Measurements from ENCODE around the gene CD244.
"Not testable (repeated sequence)": the region's sequence is repeated elsewhere in the genome, so short reads cannot be mapped to it uniquely, and the experiment has no call there.

CD244 gene

DNA sequence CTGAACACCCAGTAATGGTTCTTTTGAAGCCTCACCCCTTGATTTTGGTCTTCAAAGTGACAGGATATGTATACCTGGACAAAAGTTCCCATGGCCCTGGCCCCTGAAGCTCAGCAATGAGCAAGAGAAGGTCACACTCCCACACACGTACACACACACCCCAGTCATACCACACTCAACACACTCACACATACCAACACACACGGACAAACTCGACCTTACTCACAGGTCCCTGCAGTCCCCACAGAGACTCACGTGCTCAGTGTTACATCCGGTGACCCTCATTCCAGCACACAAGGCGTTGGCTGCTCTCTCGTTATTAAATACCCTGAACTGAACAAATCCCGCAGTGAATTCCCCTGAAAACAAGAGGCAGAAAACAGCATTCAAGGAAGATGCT, 16.4 kb upstream of the CD244 start:
- no peak for DNase-seq (ENCODE audit: low read depth in 2 of 2)

DNA sequence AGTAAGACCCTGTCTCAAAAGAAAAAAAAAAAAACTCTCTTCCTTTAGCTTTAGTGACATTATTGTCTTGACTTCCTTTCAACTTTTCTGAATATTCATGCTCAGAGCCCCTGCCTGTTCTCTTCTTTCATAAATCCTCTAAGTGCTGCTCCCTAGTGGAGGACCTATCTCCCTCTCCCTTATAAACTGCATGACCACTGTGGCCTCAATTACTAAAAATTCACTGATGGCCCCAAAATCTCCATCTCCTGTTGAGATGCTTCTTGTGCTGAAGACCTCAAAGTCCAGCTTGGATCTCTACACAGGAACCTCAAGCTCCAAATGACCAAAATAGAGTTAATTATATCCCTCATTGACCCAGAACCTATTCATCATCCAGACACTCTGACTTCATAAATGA, 14.5 kb upstream of the CD244 start:
- no peak for DNase-seq (ENCODE audit: low read depth in 2 of 2)

DNA sequence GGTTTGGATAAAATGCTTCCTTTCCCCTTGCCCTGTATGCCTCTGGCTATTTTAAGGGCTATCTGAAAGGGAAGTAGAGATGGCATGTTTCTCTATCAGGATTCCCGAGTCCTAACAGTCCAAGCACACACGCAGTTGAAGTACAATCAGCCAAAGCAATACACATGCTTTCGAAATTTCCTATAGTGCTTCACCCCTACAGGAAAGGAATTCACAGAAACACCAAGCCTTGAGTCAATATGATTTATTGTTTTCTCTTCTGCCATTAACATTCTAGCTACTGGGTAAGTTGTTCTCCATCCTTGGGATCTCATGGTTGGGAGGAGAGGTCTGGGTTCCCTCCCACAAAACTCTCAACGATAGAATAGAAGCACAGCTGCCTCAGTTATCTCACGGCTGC, 13.6 kb upstream of the CD244 start:
- no peak for DNase-seq (ENCODE audit: low read depth in 2 of 2)

DNA sequence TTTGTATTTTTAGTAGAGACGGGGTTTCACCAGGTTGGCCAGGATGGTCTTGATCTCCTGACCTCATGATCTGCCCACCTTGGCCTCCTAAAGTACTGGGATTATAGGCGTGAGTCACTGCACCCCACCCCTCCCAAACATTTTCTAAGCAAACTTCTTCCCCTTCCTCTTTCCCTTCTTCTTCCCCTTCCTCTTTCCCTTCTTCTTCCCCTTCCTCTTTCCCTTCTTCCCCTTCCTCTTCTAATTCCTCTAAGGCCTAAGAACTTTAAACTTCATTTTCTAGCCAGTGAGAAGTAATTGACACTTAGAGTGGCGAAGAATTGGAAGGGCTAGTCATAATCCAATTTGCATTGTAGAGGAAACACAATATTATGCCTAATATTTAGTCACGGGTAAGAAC, 12.9 kb upstream of the CD244 start:
- not testable (repeated sequence) for DNase-seq (ENCODE audit: low read depth in 2 of 2)

DNA sequence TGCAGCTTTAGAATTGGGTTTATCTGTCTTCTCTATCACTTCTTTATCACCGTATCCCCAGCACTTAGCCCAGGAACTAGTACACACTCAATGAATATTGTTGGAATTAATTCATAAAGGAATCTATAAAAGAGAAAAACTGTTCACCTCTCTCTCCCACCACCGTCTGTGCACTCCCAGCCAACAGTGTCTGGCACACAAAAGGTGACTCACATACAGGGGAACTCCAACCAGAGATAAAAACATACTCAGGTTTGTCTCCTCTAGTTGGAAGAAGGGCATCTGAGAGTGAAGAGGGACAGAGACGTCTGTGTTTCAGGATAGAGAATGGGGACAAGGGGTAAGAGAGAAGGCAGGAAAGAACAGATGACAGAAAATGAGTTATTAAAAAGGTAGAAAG, 12.2 kb upstream of the CD244 start:
- no peak for DNase-seq (ENCODE audit: low read depth in 2 of 2)

DNA sequence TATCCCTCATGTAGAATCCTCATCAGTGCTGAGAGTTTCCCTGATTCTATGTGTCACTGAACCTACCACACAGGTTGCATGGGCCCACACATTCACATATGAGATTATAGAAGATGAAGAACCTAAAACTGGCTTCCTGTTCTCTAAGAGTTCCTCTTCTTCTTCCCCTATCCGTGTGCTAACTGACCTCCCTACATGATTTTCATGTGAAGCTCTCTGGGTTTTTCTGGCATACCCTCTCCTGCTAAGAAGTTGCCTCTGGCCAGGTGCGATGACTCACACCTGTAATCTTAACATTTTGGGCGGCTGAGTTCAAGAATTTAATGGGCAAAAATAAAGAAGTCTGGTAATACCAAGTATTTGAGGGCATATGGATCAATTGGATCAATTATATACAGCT, 5.5 kb upstream of the CD244 start:
- DNase-seq (ENCODE audit: low read depth in 2 of 2) = no peak

DNA sequence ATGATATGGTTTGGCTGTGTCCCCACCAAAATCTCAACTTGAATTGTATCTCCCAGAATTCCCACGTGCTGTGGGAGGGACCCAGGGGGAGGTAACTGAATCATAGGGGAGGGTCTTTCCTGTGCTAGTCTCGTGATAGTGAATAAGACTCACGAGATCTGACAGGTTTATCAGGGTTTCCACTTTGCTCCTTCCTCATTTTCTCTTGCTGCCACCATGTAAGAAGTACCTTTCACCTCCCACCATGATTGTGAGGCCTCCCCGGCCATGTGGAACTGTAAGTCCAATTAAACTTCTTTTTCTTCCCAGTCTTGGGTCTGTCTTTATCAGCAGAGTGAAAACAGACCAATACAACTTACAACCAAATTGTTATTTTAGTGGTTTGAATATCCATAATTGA, 5.0 kb upstream of the CD244 start:
- DNase-seq (ENCODE audit: low read depth in 2 of 2) = not testable (repeated sequence)

DNA sequence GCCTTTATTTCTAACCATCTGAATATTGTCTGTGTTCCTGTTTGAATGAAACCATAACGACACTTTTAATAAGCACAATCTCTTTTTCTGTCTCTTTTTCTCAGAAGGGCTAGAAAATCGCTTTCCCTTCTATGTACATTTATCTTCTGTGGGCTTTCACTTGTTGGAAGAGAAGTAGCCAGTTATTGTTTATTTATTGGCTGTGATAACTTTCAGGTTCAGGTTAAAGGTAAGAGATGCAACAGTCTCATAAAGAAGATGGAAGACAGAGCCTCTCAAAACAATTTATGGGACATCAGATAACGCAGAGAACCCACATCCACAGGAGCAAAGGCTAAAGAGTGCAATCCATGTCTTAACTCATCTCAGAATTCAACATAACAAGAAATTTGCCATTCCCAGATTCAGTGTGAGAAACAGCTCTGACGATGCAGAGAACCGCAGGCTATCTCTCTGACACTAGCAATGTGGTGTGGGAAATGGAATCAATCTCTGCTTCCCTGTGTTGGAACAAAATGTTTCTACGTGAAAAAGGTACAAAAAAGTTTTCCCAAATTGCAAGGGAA, 4.1 kb upstream of the CD244 start:
- no peak for DNase-seq (ENCODE audit: low read depth in 2 of 2)

DNA sequence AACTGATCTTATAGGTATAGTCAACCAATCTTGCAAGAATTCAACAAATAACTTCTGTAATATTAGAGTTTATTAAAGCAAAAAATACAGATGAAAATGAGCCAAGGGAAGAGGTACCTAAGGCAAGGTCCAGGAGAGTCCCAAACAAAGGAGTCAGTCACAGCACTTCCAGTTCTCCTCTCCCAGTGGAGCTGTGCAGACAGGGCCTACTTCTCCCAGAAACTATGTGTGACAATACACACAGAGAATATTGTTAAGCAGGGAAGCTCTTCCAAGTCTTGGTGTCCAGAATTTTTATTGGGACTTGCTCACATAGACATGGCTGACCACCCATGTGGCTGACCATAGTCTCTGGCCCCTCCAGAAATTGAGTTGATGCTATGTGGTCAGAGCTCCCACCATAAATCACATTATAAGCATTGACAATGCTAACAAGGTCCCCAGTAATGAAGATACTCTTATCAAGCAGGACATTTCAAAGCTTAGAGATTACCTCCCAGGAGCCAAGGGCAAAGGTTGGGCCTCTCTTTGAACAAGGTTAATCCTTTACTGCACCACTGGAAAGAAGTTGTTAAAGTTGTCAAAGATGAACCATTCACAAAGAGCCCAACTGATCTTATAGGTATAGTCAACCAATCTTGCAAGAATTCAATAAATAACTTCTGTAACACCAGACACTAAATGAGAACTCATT, 3.5 kb upstream of the CD244 start:
- no peak for DNase-seq (ENCODE audit: low read depth in 2 of 2)

DNA sequence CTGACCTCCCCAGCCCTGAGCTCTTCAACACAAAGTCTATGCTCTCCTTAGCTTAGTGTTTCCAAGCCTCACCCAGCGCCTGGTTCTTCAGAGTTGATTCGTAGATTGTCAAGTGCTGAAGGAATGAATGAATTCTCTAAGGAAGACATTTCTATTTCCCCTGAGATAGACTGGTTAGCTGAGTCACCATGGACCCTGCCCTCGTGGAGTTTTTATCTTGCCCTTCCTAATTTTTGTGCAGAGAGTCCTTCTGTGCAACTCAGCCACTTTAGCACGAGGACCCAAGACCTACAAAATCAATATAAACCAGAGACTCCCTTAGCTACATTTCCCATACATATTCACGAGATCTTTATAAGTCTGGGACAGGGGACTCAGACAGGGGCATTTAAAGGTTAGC, 2.6 kb upstream of the CD244 start:
- DNase-seq (ENCODE audit: low read depth in 2 of 2) = no peak

DNA sequence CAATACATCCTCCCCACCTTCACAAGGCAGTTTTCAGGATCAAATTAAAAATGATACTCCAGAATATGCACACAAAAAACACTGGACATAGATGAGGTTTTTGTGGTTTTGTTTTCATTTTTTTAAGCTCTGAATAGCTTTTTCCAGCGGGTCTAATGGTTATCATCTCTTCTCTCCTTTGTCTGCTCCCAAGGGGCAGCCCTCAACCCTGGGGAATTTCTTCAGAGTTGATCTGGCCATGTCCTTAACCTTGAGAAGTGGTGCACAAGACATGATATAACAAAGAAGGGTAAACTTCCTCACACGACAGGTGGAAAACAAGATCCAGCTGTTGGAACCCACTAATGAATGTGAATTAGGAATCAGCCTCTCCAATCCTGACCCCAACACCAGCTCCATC, 1.5 kb upstream of the CD244 start:
- DNase-seq (ENCODE audit: low read depth in 2 of 2) = no peak

DNA sequence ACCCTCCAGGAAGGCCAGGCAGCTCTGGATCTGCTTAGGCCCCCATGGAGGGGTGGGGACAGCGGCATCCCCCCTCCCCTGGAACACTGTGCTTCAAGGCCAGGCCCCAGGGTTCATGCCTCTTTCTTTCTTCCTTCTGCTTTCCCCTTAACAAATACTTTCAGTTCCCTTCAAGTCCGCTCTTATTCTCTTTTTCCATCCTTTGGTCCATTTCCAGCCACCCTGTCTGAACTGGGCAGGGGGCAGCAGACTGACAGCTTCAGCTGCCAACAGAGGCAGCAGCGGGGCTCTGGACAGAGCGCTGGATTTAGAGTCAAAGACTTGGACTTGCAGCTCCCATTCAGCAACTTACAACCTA, 1.1 kb upstream of the CD244 start:
- DNase-seq (ENCODE audit: low read depth in 2 of 2) = no peak

DNA sequence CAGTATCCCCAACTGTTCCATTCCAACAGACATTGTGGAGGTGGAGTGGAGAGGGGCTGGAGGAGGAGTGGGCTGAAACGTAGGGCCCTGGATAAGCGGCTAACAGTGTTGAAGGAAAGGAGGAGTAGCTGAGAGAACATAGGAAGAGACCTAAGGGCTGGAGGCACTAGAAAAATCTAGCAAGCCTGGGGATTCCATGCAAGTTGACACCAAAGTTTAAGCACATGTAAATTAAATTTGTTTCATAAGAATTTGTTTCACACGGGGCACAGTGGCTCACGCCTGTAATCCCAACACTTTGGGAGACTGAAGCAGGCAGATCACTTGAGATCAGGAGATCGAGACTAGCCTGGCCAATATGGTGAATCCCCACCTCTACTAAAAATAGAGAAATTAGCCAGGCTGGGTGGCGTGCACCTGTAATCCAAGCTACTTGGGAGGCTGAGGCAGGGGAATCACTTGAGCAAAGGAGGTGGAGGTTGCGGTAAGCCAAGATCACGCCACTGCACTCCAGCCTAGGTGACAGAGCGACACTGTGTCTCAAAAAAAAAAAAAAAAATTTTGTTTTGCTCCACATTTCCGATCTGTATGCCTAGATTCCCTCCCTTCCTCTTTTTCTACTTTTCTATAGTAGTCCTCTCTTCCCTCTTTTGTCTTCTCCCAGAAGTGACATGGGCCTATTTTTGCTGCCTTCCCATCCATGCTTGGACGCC, 530 bp upstream of the CD244 start:
- DNase-seq (ENCODE audit: low read depth in 2 of 2) = no peak

DNA sequence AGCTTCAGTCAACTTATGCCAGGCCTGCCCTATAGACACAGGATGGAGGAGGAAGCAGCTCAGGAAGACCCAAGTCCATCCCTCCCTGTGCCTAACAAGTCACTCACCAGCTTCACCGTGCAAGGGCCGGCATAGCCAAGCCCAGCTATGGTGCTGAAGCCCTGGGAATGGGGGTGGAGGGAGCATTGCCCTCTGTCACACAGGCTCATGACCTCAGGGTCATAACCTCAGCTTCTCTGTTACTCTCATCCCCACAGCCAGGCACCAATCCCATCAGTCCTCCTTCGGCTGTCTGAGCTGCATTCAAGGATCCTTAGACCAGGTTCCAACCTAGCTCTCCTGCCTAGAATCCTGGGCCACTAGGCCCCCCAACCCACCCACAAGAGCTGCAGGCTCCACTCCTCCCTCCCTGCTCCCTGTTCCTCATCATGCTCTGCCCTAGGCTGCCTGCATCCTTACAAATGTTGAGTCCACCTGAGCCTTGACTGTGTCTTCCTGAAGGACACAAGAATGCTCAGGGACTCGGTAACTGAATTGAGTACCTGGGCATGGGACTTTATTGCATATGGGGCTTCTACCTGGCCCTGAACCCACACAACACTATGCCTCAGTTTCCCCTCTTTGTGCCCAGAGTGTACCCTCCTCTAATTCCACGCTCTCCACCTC, 1.7 kb downstream of the CD244 start:
- DNase-seq (ENCODE audit: low read depth in 2 of 2) = no peak

DNA sequence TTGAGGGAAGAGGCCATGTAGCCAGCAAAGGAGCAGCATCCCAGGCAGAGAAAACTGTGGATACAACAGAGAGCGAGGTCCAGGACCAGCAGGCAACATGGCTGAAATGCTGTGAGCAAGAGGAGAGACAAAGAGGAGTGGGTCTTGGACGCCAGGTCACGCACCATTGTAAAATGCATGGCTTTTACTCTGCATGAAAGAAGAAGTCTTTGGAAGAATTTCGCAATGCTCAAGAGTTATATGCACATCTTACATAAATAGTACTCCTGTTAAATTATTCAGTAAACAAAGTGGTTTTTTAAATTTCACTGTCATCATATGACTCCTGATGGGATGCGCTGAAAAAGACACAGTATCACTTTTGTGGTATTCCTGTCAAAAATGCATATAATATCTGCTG, 3.5 kb downstream of the CD244 start:
- no peak for DNase-seq (ENCODE audit: low read depth in 2 of 2)

DNA sequence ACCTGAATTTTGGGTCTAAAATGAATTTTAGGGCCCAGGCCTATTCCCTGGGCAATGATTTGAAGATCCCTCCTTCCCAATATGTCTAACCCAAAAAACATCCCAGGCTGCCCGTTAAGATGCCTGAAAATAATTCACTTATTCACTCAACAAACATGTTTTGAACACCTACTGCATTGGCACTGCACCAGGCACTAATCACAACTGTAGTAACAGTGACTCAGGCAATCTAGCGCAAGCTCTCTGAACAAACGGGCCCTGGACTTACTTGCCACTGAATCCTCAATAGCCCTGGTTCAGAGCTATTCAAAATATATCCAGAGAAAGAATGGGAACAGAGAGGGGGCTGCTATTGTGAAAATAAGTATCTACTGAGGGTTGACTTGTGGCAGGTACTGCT, 4.2 kb downstream of the CD244 start:
- DNase-seq (ENCODE audit: low read depth in 2 of 2) = no peak

DNA sequence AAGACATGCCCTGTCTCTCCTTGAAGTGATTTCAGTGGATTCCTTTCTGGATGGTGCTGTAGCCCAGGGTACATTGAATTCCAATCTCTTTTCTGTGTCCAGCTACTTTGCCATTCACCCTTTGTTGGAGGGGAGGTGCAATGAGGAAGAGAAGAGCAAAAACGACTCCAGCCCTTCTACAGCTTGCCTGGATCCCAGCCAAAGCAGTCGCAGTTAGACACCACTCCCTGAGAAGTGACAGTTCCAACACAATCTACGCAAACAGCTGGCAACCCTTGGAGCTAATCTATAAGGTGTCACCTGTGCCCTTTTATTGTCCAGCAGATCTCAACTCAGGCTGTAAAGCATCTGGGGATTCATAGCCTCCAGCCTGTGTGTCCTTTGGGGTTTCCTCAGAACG, 4.6 kb downstream of the CD244 start:
- no peak for DNase-seq (ENCODE audit: low read depth in 2 of 2)

DNA sequence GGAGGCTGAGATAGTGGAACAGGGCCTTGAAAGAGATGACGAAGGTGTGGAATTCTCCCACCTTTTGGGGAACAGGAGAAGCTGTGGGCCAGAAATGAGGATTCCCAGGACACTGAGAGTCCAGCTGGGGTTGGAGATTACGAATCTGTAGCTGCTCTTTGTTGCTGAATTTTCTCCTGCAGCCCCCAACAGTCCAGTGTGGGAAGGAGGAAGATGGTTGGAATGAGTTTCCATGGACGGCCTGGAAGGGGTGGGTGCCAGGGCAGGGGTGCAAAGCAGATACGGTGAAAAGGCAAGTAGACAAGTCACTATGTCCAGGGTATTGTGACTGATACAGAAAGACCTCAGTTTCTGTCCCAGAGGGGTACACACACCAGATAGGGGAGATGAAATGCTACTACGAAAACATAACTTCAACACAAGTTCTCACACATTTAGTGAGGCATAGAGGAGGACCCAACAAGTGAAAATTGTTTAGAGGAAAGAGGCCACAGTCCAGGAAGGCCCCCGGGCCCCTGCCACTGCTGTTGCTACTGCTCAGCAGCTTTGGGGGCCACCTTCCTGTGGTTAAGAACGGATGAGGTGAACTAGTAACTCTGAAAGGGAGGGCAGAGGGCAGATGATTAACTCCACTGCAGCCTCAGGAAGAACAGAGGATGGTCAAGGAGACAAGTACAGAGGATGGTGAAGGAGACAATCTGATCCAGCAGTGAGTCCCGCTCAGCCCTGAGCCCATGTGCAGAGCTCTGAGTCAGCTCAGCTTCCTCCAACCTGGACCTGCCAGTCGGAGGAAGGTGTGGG, 7.3 kb downstream of the CD244 start:
- no peak for DNase-seq (ENCODE audit: low read depth in 2 of 2)

DNA sequence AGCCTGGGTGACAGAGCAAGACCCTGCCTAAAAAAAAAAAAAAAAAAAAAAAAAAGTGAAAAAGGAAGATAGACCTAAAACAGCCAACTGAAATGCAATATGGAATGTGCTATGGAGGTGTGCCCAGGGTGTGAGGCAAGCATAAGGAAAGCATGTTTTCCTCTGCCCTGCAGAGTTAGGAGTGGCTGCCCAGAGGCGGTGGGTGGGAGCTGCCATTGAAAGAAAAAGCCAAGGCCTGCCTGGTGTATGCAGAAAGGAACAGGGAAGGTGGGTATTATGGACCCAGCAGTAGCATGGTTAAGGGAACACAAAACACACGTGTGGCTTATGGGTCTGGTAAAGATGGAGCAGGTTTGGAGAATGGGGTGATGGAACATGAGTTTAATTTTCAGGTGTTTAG, 8.9 kb downstream of the CD244 start:
- DNase-seq (ENCODE audit: low read depth in 2 of 2) = no peak

DNA sequence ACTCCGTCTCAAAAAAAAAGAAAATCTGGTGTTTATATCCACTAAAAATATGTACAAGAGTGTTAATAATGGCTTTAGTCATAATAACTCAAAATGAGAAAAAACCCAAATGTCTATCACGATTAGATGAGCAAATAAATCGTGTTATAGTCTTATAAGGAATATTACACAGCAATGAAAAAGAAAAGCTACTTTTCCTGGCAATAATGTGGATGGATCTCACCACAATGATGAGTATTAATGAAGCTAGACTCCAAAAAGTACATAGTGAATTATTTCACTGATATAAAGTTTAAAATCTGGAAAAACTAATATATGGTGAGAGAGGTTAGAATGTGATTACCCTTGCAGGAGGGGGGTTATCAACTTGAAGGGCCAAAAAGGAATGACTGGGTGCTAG, 9.7 kb downstream of the CD244 start:
- no peak for DNase-seq (ENCODE audit: low read depth in 2 of 2)

DNA sequence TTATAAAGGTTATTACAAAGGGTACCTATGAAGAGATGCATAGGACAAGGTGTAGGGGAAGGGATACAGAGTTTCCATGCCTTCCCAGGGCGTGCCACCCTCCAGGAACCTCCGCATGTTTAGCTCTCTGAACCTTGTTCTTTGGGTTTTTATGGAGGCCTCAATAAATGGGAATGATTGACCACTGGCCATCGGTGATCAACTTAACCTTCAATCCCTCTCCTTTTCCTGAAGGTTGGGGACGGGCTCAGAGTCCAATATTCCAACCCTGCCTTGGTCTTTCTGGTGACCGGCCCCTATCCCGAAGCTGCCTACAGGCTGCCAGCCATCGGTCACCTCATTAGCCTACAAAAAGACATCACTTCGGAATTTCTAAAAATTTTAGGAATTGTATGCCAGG, 11.7 kb downstream of the CD244 start:
- DNase-seq (ENCODE audit: low read depth in 2 of 2) = no peak

DNA sequence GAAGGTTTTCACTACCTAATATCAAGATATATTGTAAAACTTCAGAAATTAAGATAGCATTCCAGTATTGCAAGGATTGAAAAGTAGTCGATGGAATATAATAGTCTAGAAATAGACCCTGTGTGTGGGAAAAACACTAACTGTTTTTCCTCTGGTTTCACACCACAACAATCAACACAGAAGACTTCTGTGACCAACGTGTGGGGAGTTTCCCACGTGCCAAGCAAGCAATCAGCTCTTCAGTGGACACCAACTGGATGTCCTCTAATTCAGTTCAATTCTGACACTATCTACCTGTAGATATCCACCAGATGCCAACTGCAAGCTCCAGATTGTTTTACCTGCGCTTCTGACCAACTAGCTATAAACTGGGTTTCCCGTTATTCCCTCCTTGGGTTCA, 12.1 kb downstream of the CD244 start:
- DNase-seq (ENCODE audit: low read depth in 2 of 2) = no peak

Data from stimulated activated CD8-positive, alpha-beta memory T cell treated with anti-CD3 and anti-CD28 coated beads, Interleukin-2, amount 100 ng/mL, for 1 hour (primary cell).